Neural cell (in vitro differentiated cells): ENCODE results near the gene HMGB1. TPM values are rescaled to one million over a fixed set of nuclear protein-coding genes. Genes with fewer than 3 reads are reported as not detected.

Experiments
- H2AFZ ChIP-seq: fragments of 200-600, 300-800 bp; sonication (generic), shearing (Covaris generic); 2 replicates; pipeline ENCODE4 v1.6.0; 2014; ENCODE audit warnings: low read depth, mild to moderate bottlenecking, antibody characterized with exemption, low read length, moderate library complexity
- H3F3A ChIP-seq: fragments of 200-600 bp; shearing (Covaris generic); 2 replicates; pipeline ENCODE4 v1.6.1; 2016; ENCODE audit warnings: mild to moderate bottlenecking, moderate library complexity, mixed read lengths, antibody characterized with exemption, low read length; ENCODE audit not compliant: insufficient read depth, poor library complexity, severe bottlenecking
- H3K27ac ChIP-seq: fragments of 200-600, 300-800 bp; sonication (generic), shearing (Covaris generic); 2 replicates; pipeline ENCODE4 v1.5.1; 2014; ENCODE audit warnings: mild to moderate bottlenecking, low read length, moderate library complexity
- H3K27me3 ChIP-seq: fragments of 300-800, 200-600 bp; sonication (generic), shearing (Covaris generic); 2 replicates; pipeline ENCODE4 v1.6.0; 2014; ENCODE audit warnings: mild to moderate bottlenecking, low read depth, low read length, moderate library complexity; ENCODE audit not compliant: insufficient read depth
- H3K36me3 ChIP-seq: fragments of 300-800, 200-600 bp; sonication (generic), shearing (Covaris generic); 2 replicates; pipeline ENCODE4 v1.5.1; 2014; ENCODE audit warnings: mild to moderate bottlenecking, antibody characterized with exemption, low read length, moderate library complexity; ENCODE audit not compliant: insufficient read depth
- H3K4me2 ChIP-seq: fragments of 300-800, 200-600 bp; sonication (generic), shearing (Covaris generic); 2 replicates; pipeline ENCODE4 v1.6.0; 2014; ENCODE audit warnings: mild to moderate bottlenecking, low read length
- H3K4me3 ChIP-seq: fragments of 300-800, 200-600 bp; sonication (generic), shearing (Covaris generic); 2 replicates; pipeline ENCODE4 v1.5.1; 2014; ENCODE audit warnings: mild to moderate bottlenecking, low read length, moderate library complexity
- H3K79me2 ChIP-seq: fragments of 200-600 bp; shearing (Covaris generic); replicated peaks from 2 replicates; pipeline ENCODE4 v1.6.0; 2014; ENCODE audit warnings: mild to moderate bottlenecking, low read length, moderate library complexity; ENCODE audit not compliant: insufficient read depth
- H3K9ac ChIP-seq: fragments of 300-800, 200-600 bp; sonication (generic), shearing (Covaris generic); 2 replicates; pipeline ENCODE4 v1.6.1; 2016; ENCODE audit warnings: mild to moderate bottlenecking, low read length, mixed read lengths
- H3K9me2 ChIP-seq: fragments of 200-600 bp; shearing (Covaris generic); 2 replicates; pipeline ENCODE4 v1.6.1; 2016; ENCODE audit warnings: mild to moderate bottlenecking, low read length, mixed read lengths; ENCODE audit not compliant: insufficient read depth
- H3K9me3 ChIP-seq: fragments of 200-600, 300-800 bp; sonication (generic), shearing (Covaris generic); 2 replicates; pipeline ENCODE4 v1.6.1; 2016; ENCODE audit warnings: mild to moderate bottlenecking, mixed run types, low read length, moderate library complexity, mixed read lengths
- H4K20me1 ChIP-seq: fragments of 200-600 bp; shearing (Covaris generic); 2 replicates; pipeline ENCODE4 v1.6.1; 2016; ENCODE audit warnings: mild to moderate bottlenecking, mixed run types; ENCODE audit not compliant: insufficient read depth
- CTCF ChIP-seq: fragments of 450-650 bp; IDR thresholded peaks from 2 replicates; pipeline ENCODE4 v1.5.1; 2014; ENCODE audit warnings: antibody characterized with exemption, mild to moderate bottlenecking, moderate library complexity; ENCODE audit not compliant: poor library complexity, severe bottlenecking
- EP300 ChIP-seq: fragments of 450-650 bp; conservative IDR thresholded peaks from 2 replicates; pipeline ENCODE4 v1.6.1; 2014; ENCODE audit warnings: antibody characterized with exemption, mild to moderate bottlenecking, moderate library complexity; ENCODE audit not compliant: poor library complexity, severe bottlenecking
- EZH2 ChIP-seq: fragments of 200-600, 300-800 bp; shearing (Covaris generic), sonication (generic); IDR thresholded peaks from 2 replicates; pipeline ENCODE4 v1.6.1; 2014; ENCODE audit warnings: antibody characterized with exemption, low read length, borderline replicate concordance, mild to moderate bottlenecking; ENCODE audit not compliant: insufficient read depth, poor library complexity, severe bottlenecking
- MXI1 ChIP-seq: fragments of 450-650 bp; conservative IDR thresholded peaks from 2 replicates; pipeline ENCODE4 v1.6.1; 2014; ENCODE audit warnings: antibody characterized with exemption, mild to moderate bottlenecking; ENCODE audit not compliant: poor library complexity, severe bottlenecking
- POLR2AphosphoS5 ChIP-seq: IDR thresholded peaks from 2 replicates; pipeline ENCODE4 v1.6.1; 2012
- RAD21 ChIP-seq: fragments of 450-650 bp; conservative IDR thresholded peaks from 2 replicates; pipeline ENCODE4 v1.6.1; 2014; ENCODE audit warnings: antibody characterized with exemption, mild to moderate bottlenecking, moderate library complexity
- REST ChIP-seq: IDR thresholded peaks from 2 replicates; pipeline ENCODE4 v1.6.1; 2012; ENCODE audit warnings: borderline replicate concordance
- SMC3 ChIP-seq: fragments of 450-650 bp; conservative IDR thresholded peaks from 2 replicates; pipeline ENCODE4 v1.6.1; 2014; ENCODE audit warnings: antibody characterized with exemption, mild to moderate bottlenecking, moderate library complexity; ENCODE audit not compliant: poor library complexity
- TAF1 ChIP-seq: IDR thresholded peaks from 2 replicates; pipeline ENCODE4 v1.6.1; 2012; ENCODE audit warnings: low read depth
- polyA plus RNA-seq: library from polyadenylated mRNA; depleted of rRNA; stranded (reverse); fragments of >200 nt; gene quantifications from 2 replicates; pipeline ENCODE4 v1.2.3, GENCODE V29; 2014

Gene HMGB1
- polyA plus RNA-seq, 1 donor from 2014 or later: 1,091 TPM

GRCh38 chr13:30466358-30466714 is 600 bp upstream of the HMGB1 start:
- Histone ChIP-seq H4K20me1 (no peaks in the 10 kb centered on the region), H3K36me3 (no peaks in the 10 kb centered on the region), H3F3A (peaks cover 2% of the 10 kb centered on the region), H3K27me3 (no peaks in the 10 kb centered on the region), H3K27ac (no peak overlapping the region), H3K4me3 (peak overlapping the region; percentile 65), H3K9me2 (no peaks in the 10 kb centered on the region), H3K9me3 (no peaks in the 10 kb centered on the region), H3K4me2 (peak overlapping the region; percentile 37), H3K9ac (no peak overlapping the region), H3K79me2 (peaks cover 30% of the 10 kb centered on the region), H2AFZ (no peak overlapping the region)
- TF ChIP-seq EP300 (no peak), MXI1 (no peak), CTCF (no peak), POLR2AphosphoS5 (no peak), REST (no peak), EZH2 (no peak), TAF1 (no peak), SMC3 (no peak), RAD21 (no peak)

- TF ChIP-seq TAF1 (no peak), REST (no peak), RAD21 (no peak), POLR2AphosphoS5 (no peak), CTCF (no peak), MXI1 (no peak), EZH2 (no peak), SMC3 (no peak), EP300 (no peak)
- no peaks in the 10 kb centered on the region for H3K36me3 ChIP-seq
- no peaks in the 10 kb centered on the region for H3K9me2 ChIP-seq
- no peaks in the 10 kb centered on the region for H3K9me3 ChIP-seq
- peak overlapping the region; percentile 88 for H3K9ac ChIP-seq
- no peak overlapping the region for H3K4me2 ChIP-seq
- peaks cover 30% of the 10 kb centered on the region for H3K79me2 ChIP-seq
- H4K20me1 ChIP-seq: no peaks in the 10 kb centered on the region
- peak overlapping the region; percentile 65 for H3K4me3 ChIP-seq
- no peaks in the 10 kb centered on the region for H3K27me3 ChIP-seq
- peaks cover 2% of the 10 kb centered on the region for H3F3A ChIP-seq
- H3K27ac ChIP-seq: peak overlapping the region; percentile 90
- H2AFZ ChIP-seq: no peak overlapping the region
Observed at GRCh38 chr13:30465343-30465592, 468 bp downstream of the HMGB1 start.
